Muscle of leg (tissue), 11 donors: ENCODE results near the gene NUFIP2. TPM values are rescaled to one million over a fixed set of nuclear protein-coding genes. Genes with fewer than 3 reads are reported as not detected.
"Not testable (repeated sequence)": the region's sequence is repeated elsewhere in the genome, so short reads cannot be mapped to it uniquely, and the experiment has no call there.

Experiments
- DNase-seq: peaks from one replicate; pipeline ENCODE4 v3.0.0; 2013
- H3K27ac ChIP-seq: one replicate; pipeline ENCODE4 v1.5.1; 2013; ENCODE audit warnings: mild to moderate bottlenecking, low read length, control low read depth
- H3K27me3 ChIP-seq: one replicate; pipeline ENCODE4 v1.6.1; 2013; ENCODE audit warnings: low read length; ENCODE audit not compliant: control insufficient read depth, insufficient read depth
- H3K36me3 ChIP-seq: one replicate; pipeline ENCODE4 v1.6.1; 2013; ENCODE audit warnings: low read length; ENCODE audit not compliant: control insufficient read depth, insufficient read depth
- H3K4me1 ChIP-seq: one replicate; pipeline ENCODE4 v1.6.1; 2013; ENCODE audit warnings: low read length; ENCODE audit not compliant: control insufficient read depth, insufficient read depth
- H3K4me3 ChIP-seq: one replicate; pipeline ENCODE4 v1.5.1; 2013; ENCODE audit warnings: low read length, control low read depth
- H3K9me3 ChIP-seq: replicated peaks from 2 replicates; pipeline ENCODE4 v1.6.1; 2013; ENCODE audit warnings: low read depth, low read length; ENCODE audit not compliant: control insufficient read depth
- whole genome bisulfite sequencing: methylation state at CpG from one replicate; pipeline ENCODE4 v1.1.5; 2013; ENCODE audit warnings: missing lambda C conversion rate; ENCODE audit not compliant: insufficient coverage; 5-methylcytosine and 5-hydroxymethylcytosine counted together
- polyA plus RNA-seq, 8 donors: library from polyadenylated mRNA; unstranded; fragments of 120-200 nt; gene quantifications; one replicate each; pipeline versions ENCODE4 v1.2.1 to v1.2.3, GENCODE V29; 2013; ENCODE audit warnings: inconsistent platforms in 1 of 8, low replicate concordance in 1 of 8; ENCODE audit not compliant: insufficient read length in 8 of 8, insufficient read depth in 1 of 8
- total RNA-seq: library from RNA; stranded (reverse); fragments of 120-200 nt; gene quantifications from one replicate; pipeline ENCODE4 v1.2.4, GENCODE V29; 2013

Gene NUFIP2
- total and polyA plus RNA-seq, 9 donors: 17.4 to 35.1 (median 27.7) TPM

DNA sequence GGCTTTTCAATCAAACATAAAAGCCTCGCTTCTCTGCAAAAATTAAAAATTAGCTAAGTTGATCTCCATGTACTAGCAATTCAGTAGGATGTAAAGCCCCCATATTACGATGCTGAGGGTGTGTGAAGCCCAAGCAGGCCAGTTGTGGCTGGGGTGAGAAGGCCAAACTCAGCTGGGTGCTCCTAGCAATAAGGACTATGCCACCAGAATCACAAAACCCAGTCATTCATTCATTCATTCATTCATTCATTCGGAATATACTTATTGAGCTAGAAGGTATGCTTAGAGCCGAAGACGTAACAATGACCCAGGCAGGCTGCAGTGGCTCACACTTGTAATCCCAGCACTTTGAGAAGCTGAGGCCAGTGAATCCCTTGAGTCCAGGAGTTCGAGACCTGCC lies 51.2 kb downstream of the NUFIP2 start:
- no peak for DNase-seq
- no peak overlapping the region for H3K4me3 ChIP-seq
- no peaks in the 10 kb centered on the region for H3K27me3 ChIP-seq
- H3K27ac ChIP-seq: no peak overlapping the region
- no peaks in the 10 kb centered on the region for H3K4me1 ChIP-seq
- no peaks in the 10 kb centered on the region for H3K36me3 ChIP-seq
- 96% methylated on average over 3 of the region's 6 CpGs for WGBS
- H3K9me3 ChIP-seq: no peaks in the 10 kb centered on the region

DNA sequence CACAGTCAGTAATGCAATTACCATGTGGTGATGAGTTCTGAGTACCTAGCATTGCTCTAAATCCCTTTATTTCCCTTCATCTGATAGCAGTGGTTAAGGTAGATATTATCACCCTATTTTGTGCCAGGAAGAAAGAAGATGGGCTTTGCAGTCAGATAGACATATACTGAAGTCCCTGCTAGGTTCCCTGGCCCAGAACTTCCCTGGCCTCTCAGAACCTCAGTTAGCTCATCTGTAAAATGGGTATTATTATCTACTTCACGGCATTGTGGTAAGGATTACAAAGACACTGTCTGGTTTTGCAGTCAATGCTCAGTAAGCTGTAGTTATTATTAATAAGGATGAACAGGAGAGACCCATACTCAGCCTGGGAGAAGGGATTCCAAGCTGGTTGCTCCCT lies 51.9 kb downstream of the NUFIP2 start:
- no peak overlapping the region for H3K27ac ChIP-seq
- no peaks in the 10 kb centered on the region for H3K4me1 ChIP-seq
- DNase-seq: no peak
- no peaks in the 10 kb centered on the region for H3K9me3 ChIP-seq
- no peaks in the 10 kb centered on the region for H3K27me3 ChIP-seq
- no CpG with 5 or more reads among the region's 1 CpG for WGBS
- H3K4me3 ChIP-seq: no peak overlapping the region
- H3K36me3 ChIP-seq: no peaks in the 10 kb centered on the region

DNA sequence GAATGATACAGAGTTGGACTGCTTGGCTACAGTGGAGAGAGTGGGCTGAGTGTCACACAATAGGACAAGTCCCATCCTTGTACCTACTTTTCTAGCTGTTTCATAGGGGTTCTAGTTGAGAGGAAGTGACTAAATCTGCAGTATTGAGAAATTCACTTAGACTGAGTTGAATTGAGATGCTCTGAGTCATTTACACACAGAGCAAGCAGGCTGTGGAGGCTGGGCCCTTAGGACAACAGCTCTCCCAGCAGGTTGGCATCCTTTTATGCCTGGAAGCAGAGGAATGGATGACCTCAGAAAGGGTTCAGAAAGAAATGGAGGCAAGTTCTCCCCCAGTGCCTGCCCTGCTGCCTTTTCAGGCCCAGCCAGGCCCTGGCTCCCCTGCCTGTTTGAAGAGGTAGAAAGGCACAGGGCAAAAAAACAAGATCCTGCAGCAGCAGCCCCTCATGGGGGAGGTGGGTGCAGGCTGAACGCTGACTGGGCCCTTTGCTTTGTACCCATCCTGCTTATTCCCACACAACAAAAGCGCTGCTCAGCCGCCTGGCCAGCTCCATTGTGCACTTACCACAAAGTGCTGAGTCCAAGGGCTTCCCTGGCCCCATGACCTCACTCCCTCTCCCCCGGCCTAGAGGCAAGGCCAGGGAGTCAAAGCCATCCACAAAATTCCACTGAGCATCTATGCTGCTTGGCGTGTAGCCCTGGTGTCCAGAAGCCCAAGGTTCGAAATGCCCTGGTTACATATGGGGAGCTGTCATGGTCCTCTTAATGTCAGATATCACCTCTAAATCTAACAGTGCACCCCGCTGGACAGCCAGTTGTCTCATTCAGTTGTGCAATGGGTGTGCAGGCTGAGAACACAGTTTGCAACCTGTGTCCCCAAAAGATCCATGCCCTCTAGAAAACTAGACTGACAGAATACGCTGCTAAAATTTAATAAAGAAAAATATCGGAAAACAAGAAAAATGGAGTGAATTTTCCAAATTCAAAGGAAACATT lies 52.7 kb downstream of the NUFIP2 start:
- 67% methylated on average over 4 of the region's 9 CpGs for WGBS
- no peak for DNase-seq
- Histone ChIP-seq H3K4me1 (no peaks in the 10 kb centered on the region), H3K9me3 (no peaks in the 10 kb centered on the region), H3K27me3 (no peaks in the 10 kb centered on the region), H3K36me3 (no peaks in the 10 kb centered on the region), H3K27ac (no peak overlapping the region), H3K4me3 (no peak overlapping the region)

DNA sequence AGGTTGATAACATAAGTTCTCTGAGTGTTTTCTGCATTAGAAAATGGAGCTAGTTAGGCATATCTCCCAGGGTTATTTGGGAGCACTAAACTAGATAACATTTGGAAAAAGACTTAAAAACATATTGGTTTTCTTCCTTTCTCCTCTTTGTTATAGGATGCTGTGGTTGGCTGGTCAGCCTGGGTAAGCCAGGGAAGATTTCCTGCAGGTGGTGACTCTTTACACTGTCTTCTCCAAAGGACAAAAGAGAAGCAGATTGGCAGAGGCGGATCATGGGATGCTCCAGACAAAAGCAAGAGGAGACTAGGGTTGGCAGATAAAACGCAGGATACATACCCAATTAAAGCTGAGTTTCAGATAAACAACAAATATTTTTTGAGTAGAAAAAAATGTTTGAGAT lies 53.5 kb downstream of the NUFIP2 start:
- no peaks in the 10 kb centered on the region for H3K27me3 ChIP-seq
- WGBS: no CpG with 5 or more reads among the region's 2 CpGs
- H3K4me1 ChIP-seq: no peaks in the 10 kb centered on the region
- no peaks in the 10 kb centered on the region for H3K36me3 ChIP-seq
- H3K27ac ChIP-seq: no peak overlapping the region
- no peaks in the 10 kb centered on the region for H3K9me3 ChIP-seq
- H3K4me3 ChIP-seq: no peak overlapping the region
- DNase-seq: no peak

- Histone ChIP-seq H3K4me1 (no peaks in the 10 kb centered on the region), H3K27me3 (no peaks in the 10 kb centered on the region), H3K27ac (no peak overlapping the region), H3K9me3 (no peaks in the 10 kb centered on the region), H3K36me3 (no peaks in the 10 kb centered on the region), H3K4me3 (no peak overlapping the region)
- no peak for DNase-seq
- WGBS: 78% methylated on average over 3 of the region's 8 CpGs
Measured at GRCh38 chr17:29238133-29238850, 55.7 kb downstream of the NUFIP2 start.

DNA sequence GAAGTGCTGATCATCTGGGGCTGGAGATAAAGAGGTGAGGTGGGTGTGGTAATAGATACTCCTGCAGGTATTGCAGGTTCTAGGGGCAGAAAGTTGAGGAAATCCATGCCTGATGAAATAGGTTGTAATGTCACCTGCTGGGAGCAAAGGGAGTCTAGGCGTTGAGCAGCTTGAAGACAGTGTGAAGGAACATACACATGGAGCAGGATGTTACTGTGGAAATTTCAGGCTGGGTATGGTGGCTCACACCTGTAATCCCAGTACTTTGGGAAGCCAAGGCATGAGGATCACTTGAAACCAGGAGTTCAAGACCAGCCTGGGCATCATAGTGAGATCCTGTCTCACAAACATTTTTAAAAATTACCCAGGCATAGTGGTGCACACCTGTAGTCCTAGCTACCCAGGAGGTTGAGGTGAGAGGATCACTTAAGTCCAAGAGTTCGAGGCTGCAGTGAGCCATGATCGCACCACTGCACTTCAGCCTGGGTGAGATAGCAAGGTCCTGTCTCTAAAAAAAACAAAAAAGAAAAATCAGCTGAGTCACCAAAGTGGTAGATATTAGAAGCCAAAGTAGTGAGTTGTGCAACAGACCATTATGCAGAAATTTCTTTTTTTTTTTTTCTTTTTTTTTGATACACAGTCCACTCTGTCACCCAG lies 56.3 kb downstream of the NUFIP2 start:
- WGBS: 92% methylated on average over 3 of the region's 3 CpGs
- no peaks in the 10 kb centered on the region for H3K9me3 ChIP-seq
- no peak overlapping the region for H3K27ac ChIP-seq
- no peak overlapping the region for H3K4me3 ChIP-seq
- DNase-seq: no peak
- no peaks in the 10 kb centered on the region for H3K27me3 ChIP-seq
- H3K4me1 ChIP-seq: no peaks in the 10 kb centered on the region
- no peaks in the 10 kb centered on the region for H3K36me3 ChIP-seq

GRCh38 chr17:29235904-29236303 lies 58.0 kb downstream of the NUFIP2 start:
- Histone ChIP-seq H3K27me3 (no peaks in the 10 kb centered on the region), H3K36me3 (no peaks in the 10 kb centered on the region), H3K27ac (no peak overlapping the region), H3K4me1 (no peaks in the 10 kb centered on the region), H3K9me3 (no peaks in the 10 kb centered on the region), H3K4me3 (no peak overlapping the region)
- WGBS: no CpG with 5 or more reads among the region's 3 CpGs
- no peak for DNase-seq

DNA sequence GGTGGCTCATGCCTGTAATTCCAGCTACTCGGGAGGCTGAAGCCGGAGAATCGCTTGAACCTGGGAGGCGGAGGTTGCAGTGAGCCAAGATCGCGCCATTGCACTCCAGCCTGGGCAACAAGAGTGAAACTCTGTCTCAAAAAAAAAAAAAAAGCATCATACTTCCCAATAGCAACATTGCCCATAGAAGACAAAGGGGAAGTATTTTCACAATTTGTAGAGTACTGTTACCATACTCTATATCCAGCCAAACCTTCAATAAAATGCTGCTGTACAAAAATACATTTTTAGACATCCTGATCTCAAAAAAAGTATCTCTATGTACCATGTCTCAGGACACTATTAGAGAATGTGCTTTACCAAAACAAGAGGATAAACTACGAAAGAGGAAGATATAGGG lies 59.0 kb downstream of the NUFIP2 start:
- DNase-seq, H3K4me1 ChIP-seq, H3K36me3 ChIP-seq, H3K9me3 ChIP-seq, H3K27ac ChIP-seq, H3K27me3 ChIP-seq, H3K4me3 ChIP-seq: not testable (repeated sequence)
- 100% methylated on average over 1 of the region's 7 CpGs for WGBS

DNA sequence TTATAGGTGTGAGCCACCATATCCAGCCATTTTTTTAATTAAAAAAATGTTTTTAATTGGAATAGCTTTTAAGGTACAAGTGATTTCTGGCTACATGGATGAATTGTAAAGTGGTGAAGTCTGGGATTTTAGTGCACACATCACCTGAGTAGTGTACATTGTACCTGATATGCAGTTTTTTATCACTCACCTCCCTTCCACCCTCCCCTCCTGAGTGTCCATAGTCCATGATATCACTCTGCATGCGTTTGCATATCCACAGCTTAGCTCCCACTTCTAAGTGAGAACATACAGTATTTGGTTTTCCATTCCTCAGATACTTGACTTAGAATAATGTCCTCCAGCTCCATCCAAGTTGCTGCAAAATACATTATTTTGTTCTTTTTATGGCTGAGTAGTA lies 60.6 kb downstream of the NUFIP2 start:
- no CpG with 5 or more reads among the region's 1 CpG for whole genome bisulfite sequencing

GRCh38 chr17:29225396-29225795 lies 68.6 kb downstream of the NUFIP2 start:
- H3K27ac ChIP-seq: no peak overlapping the region
- H3K36me3 ChIP-seq: no peaks in the 10 kb centered on the region
- no peak for DNase-seq
- H3K9me3 ChIP-seq: no peaks in the 10 kb centered on the region
- H3K27me3 ChIP-seq: no peaks in the 10 kb centered on the region
- no peak overlapping the region for H3K4me3 ChIP-seq
- H3K4me1 ChIP-seq: no peaks in the 10 kb centered on the region

More for the DNA sequence above, 60.6 kb downstream of the NUFIP2 start:
- H3K27ac ChIP-seq: no peak overlapping the region
- H3K27me3 ChIP-seq: no peaks in the 10 kb centered on the region
- no peaks in the 10 kb centered on the region for H3K9me3 ChIP-seq
- no peak overlapping the region for H3K4me3 ChIP-seq
- DNase-seq: no peak
- no peaks in the 10 kb centered on the region for H3K36me3 ChIP-seq
- no peaks in the 10 kb centered on the region for H3K4me1 ChIP-seq
